ENCODE results near the gene AOC2.

The AOC2 gene

GRCh38 chr17:42832213-42832933, 12.0 kb upstream of the AOC2 start:
- H3K4me1 ChIP-seq (ENCODE audit: insufficient read depth, poor library complexity, severe bottlenecking) = peaks cover 12% of the 10 kb centered on the region
- H3K9me3 ChIP-seq (ENCODE audit: severe bottlenecking) = no peaks in the 10 kb centered on the region
- DNase-seq (ENCODE audit: low spot score) (no peak), ATAC-seq (ENCODE audit: low read depth) (peak; percentile 48)
- H3K27ac ChIP-seq (ENCODE audit: poor library complexity, severe bottlenecking) = peak overlapping the region; percentile 50
- no peaks in the 10 kb centered on the region for H3K27me3 ChIP-seq (ENCODE audit: insufficient read depth, poor library complexity, severe bottlenecking)
- TF ChIP-seq CTCF (IDR thresholded peaks at IDR 0.05; ENCODE audit: poor library complexity, severe bottlenecking) = no peak
- H3K4me3 ChIP-seq (ENCODE audit: severe bottlenecking) = peak overlapping the region; percentile 69
- peaks cover 32% of the 10 kb centered on the region for H3K36me3 ChIP-seq (ENCODE audit: low read depth)

GRCh38 chr17:42832934-42833766, 11.2 kb upstream of the AOC2 start, which contains the start of gene PSME3:
Gene PSME3, plus strand, starts transcription at chr17:42833397. Its CDS starts 235 bp downstream, at chr17:42833632.
- DNase-seq (ENCODE audit: low spot score) (peak; percentile 85), ATAC-seq (ENCODE audit: low read depth) (peak; percentile 87)
- no peaks in the 10 kb centered on the region for H3K27me3 ChIP-seq (ENCODE audit: insufficient read depth, poor library complexity, severe bottlenecking)
- peaks cover 40% of the 10 kb centered on the region for H3K36me3 ChIP-seq (ENCODE audit: low read depth)
- peak within 1 kb of the TSS; percentile 50 for H3K27ac ChIP-seq (ENCODE audit: poor library complexity, severe bottlenecking)
- no peak for TF ChIP-seq CTCF (IDR thresholded peaks at IDR 0.05; ENCODE audit: poor library complexity, severe bottlenecking)
- no peaks in the 10 kb centered on the region for H3K9me3 ChIP-seq (ENCODE audit: severe bottlenecking)
- peak within 1 kb of the TSS; percentile 69 for H3K4me3 ChIP-seq (ENCODE audit: severe bottlenecking)
- peaks cover 12% of the 10 kb centered on the region for H3K4me1 ChIP-seq (ENCODE audit: insufficient read depth, poor library complexity, severe bottlenecking)

- peak overlapping the region; percentile 69 for H3K4me3 ChIP-seq (ENCODE audit: severe bottlenecking)
- TF ChIP-seq CTCF (IDR thresholded peaks at IDR 0.05; ENCODE audit: poor library complexity, severe bottlenecking) = no peak
- H3K4me1 ChIP-seq (ENCODE audit: insufficient read depth, poor library complexity, severe bottlenecking) = peaks cover 12% of the 10 kb centered on the region
- peaks cover 47% of the 10 kb centered on the region for H3K36me3 ChIP-seq (ENCODE audit: low read depth)
- DNase-seq (ENCODE audit: low spot score) (no peak), ATAC-seq (ENCODE audit: low read depth) (peak; percentile 24; the same call in 2 of the 3 replicates)
- H3K27me3 ChIP-seq (ENCODE audit: insufficient read depth, poor library complexity, severe bottlenecking) = no peaks in the 10 kb centered on the region
- peak overlapping the region; percentile 50 for H3K27ac ChIP-seq (ENCODE audit: poor library complexity, severe bottlenecking)
- H3K9me3 ChIP-seq (ENCODE audit: severe bottlenecking) = no peaks in the 10 kb centered on the region
Observed at GRCh38 chr17:42833767-42834422, 10.5 kb upstream of the AOC2 start.

GRCh38 chr17:42835732-42836131, 8.6 kb upstream of the AOC2 start:
- no peak for DNase-seq (ENCODE audit: low spot score)
- peaks cover 64% of the 10 kb centered on the region for H3K36me3 ChIP-seq (ENCODE audit: low read depth)

More at GRCh38 chr17:42835732-42836131, 8.6 kb upstream of the AOC2 start:
- Histone ChIP-seq H3K4me1 (ENCODE audit: insufficient read depth, poor library complexity, severe bottlenecking) (peaks cover 12% of the 10 kb centered on the region), H3K9me3 (ENCODE audit: severe bottlenecking) (no peaks in the 10 kb centered on the region), H3K4me3 (ENCODE audit: severe bottlenecking) (no peak overlapping the region), H3K27ac (ENCODE audit: poor library complexity, severe bottlenecking) (no peak overlapping the region), H3K27me3 (ENCODE audit: insufficient read depth, poor library complexity, severe bottlenecking) (no peaks in the 10 kb centered on the region)
- ATAC-seq (ENCODE audit: low read depth) = no peak
- TF ChIP-seq CTCF (IDR thresholded peaks at IDR 0.05; ENCODE audit: poor library complexity, severe bottlenecking) = no peak
